Pancreas (tissue), 10 donors: Measurements from ENCODE around the gene ZSWIM6. TPM values are rescaled to one million over a fixed set of nuclear protein-coding genes. Genes with fewer than 3 reads are reported as not detected.

ENCODE experiments used
- ATAC-seq, 4 donors: fragments of 200-7000 bp; cut with Tn5 transposase; one replicate each; pipeline versions ENCODE4 v1.8.0 to v1.9.1; 2020; ENCODE audit warnings: mild to moderate bottlenecking in 4 of 4, moderate library complexity in 4 of 4
- DNase-seq, 6 donors: peaks; one replicate each; pipeline ENCODE4 v3.0.0-alpha.2; 2020
- FAIRE-seq: peaks from 2 replicates; lab custom pipeline; 2012; peaks lifted over from hg19 to GRCh38; lab: Jason Lieb, UNC
- H3K27ac ChIP-seq, 4 donors: fragments of 200-600 bp; sonication (generic); 1 replicate in 3 of 4; 2 replicates in 1 of 4; pipeline versions ENCODE4 v1.5.0 to v1.8.0; 2020
- H3K27me3 ChIP-seq, 4 donors: fragments of 200-600 bp; one replicate each; pipeline ENCODE4 v1.8.0; 2021
- H3K36me3 ChIP-seq, 3 donors: fragments of 200-600 bp; sonication (generic) in 1 of 3; one replicate each; pipeline versions ENCODE4 v1.5.0 to v1.8.0; 2020 to 2021
- H3K4me1 ChIP-seq, 3 donors: fragments of 200-600 bp; one replicate each; pipeline ENCODE4 v1.8.0; 2021
- H3K4me3 ChIP-seq, 4 donors: fragments of 200-600 bp; sonication (generic) in 2 of 4; one replicate each; pipeline versions ENCODE4 v1.5.0 to v1.8.0; 2020 to 2021
- H3K9me3 ChIP-seq, 4 donors: fragments of 200-600 bp; one replicate each; pipeline ENCODE4 v1.8.0; 2021
- CTCF ChIP-seq, 4 donors: fragments of 200-600 bp; sonication (generic) in 3 of 4; IDR thresholded peaks; one replicate each; pipeline versions ENCODE4 v1.5.0 to v1.8.0; 2021; ENCODE audit warnings: antibody characterized with exemption in 4 of 4
- WGBS, 2 donors: extraction: QIAGEN DNeasy Blood & Tissue Kit; methylation state at CpG; one replicate each; pipeline ENCODE4 v1.1.7; 2013; 5-methylcytosine and 5-hydroxymethylcytosine counted together
- intact Hi-C, 3 donors: fragments of 100-400 bp; cut with DNase I; formaldehyde crosslinking; loops; one replicate each; pipeline versions ENCODE4 v1.11.1 to v1.14.2; 2022
- polyA plus RNA-seq, 2 donors: library from polyadenylated mRNA; stranded (reverse); fragments of 200-250 nt; gene quantifications; one replicate each; pipeline ENCODE4 v1.2.3, GENCODE V29; 2013
- total RNA-seq, 6 donors: library from RNA; stranded (reverse); fragmentation: NEBNext Ultra II Directional in 4 of 6; extraction: Animal tissue kit (Norgen Biotek cat#: 25700) in 4 of 6; gene quantifications; one replicate each; pipeline versions ENCODE4 v1.2.1 to v1.2.4, GENCODE V29; 2021 to 2023
- donor health status: healthy with polysubstance abuse.
- donor health status: DM: no; HTN: no; CAD: no; lungs with moderate emphysema.
- donor health status: DM: no; HTN: no; CAD: no.
- donor health status: control.
- donor health status: control.
- donor health status: Bipolar disorder and iron deficiency.
- donor health status: DM: yes; HTN: yes; CAD: no.
- donor health status: DM: no; HTN: no; CAD: no.
- donor health status: DM: no; HTN: no; CAD: no.
- donor health status: DM: yes; HTN: yes; CAD: no.

Gene ZSWIM6
- total RNA-seq (10 to 100 TPM in 1 of 6 donors, 1 to 10 TPM in 5; 5.8 to 12.9 (median 6.2) TPM), polyA plus RNA-seq (1 to 10 TPM; 3.6 to 6.6 TPM)

GRCh38 chr5:61331407-61332357, at the start of gene ZSWIM6:
ZSWIM6 (plus strand) TSS chr5:61332258; CDS start chr5:61332273, 15 bp downstream.
- FAIRE-seq (no peak), ATAC-seq (peak; percentile 79 to 87 (median 82)), DNase-seq (peak; percentile 98 to 100 (median 99))
- H3K36me3 ChIP-seq, result no peaks in the 10 kb centered on the region
- no peaks in the 10 kb centered on the region for H3K9me3 ChIP-seq
- 0 to 1% methylated on average over 57 to 90 of the region's 91 CpGs for WGBS, 2 donors
- intact Hi-C loops, result loop anchor here in 1 of 3 donors (10.0 kb wide), 1 partner anchor 323 kb away; no protein-coding TSS in a partner anchor
- H3K4me3 ChIP-seq, result peak within 1 kb of the TSS; percentile 84 to 98 (median 90)
- H3K27me3 ChIP-seq, result no peaks in the 10 kb centered on the region
- H3K27ac ChIP-seq, result peak within 1 kb of the TSS; percentile 92 to 99 (median 95)
- H3K4me1 ChIP-seq, result peaks cover 14 to 17% (median 15%) of the 10 kb centered on the region in 3 donors
- no peak for TF ChIP-seq CTCF (IDR thresholded peaks at IDR 0.05)

GRCh38 chr5:61283471-61283870, 48.6 kb upstream of the ZSWIM6 start:
- no peak for TF ChIP-seq CTCF (IDR thresholded peaks at IDR 0.05)
- Histone ChIP-seq H3K27ac (no peak overlapping the region), H3K9me3 (no peaks in the 10 kb centered on the region), H3K4me3 (no peak overlapping the region), H3K27me3 (no peaks in the 10 kb centered on the region), H3K4me1 (peaks cover 0 to 14% (median 12%) of the 10 kb centered on the region in 3 donors), H3K36me3 (no peaks in the 10 kb centered on the region)
- WGBS, 2 donors, result 88 to 91% methylated on average over 3 of the region's 3 CpGs
- intact Hi-C loops, result no loop called here
- DNase-seq (no peak), ATAC-seq (no peak), FAIRE-seq (no peak)

- TF ChIP-seq CTCF (IDR thresholded peaks at IDR 0.05), result no peak
- FAIRE-seq, result no peak
- peaks cover 3 to 15% (median 14%) of the 10 kb centered on the region in 3 donors for H3K4me1 ChIP-seq
- intact Hi-C loops, result no loop called here
- H3K9me3 ChIP-seq, result no peaks in the 10 kb centered on the region
- H3K36me3 ChIP-seq, result no peaks in the 10 kb centered on the region
- no peak overlapping the region for H3K4me3 ChIP-seq
- ATAC-seq, result no peak
- no peaks in the 10 kb centered on the region for H3K27me3 ChIP-seq
- H3K27ac ChIP-seq, result no peak overlapping the region
- no peak for DNase-seq
Measured at GRCh38 chr5:61285531-61285930, 46.5 kb upstream of the ZSWIM6 start.

GRCh38 chr5:61286446-61287132, 45.5 kb upstream of the ZSWIM6 start:
- intact Hi-C loops, result no loop called here
- H3K9me3 ChIP-seq, result no peaks in the 10 kb centered on the region
- H3K27me3 ChIP-seq, result no peaks in the 10 kb centered on the region
- DNase-seq (no peak), ATAC-seq (no peak), FAIRE-seq (no peak)
- H3K27ac ChIP-seq, result no peak overlapping the region
- TF ChIP-seq CTCF (IDR thresholded peaks at IDR 0.05), result no peak
- H3K36me3 ChIP-seq, result no peaks in the 10 kb centered on the region
- H3K4me1 ChIP-seq, result peaks cover 14 to 20% (median 16%) of the 10 kb centered on the region in 3 donors
- no peak overlapping the region for H3K4me3 ChIP-seq
- whole genome bisulfite sequencing, 2 donors, result 97 to 99% methylated on average over 5 of the region's 5 CpGs
